Astrocyte (in vitro differentiated cells and primary cell): Measurements from ENCODE around the gene ROR1.

ENCODE experiments used
- EZH2 ChIP-seq: IDR thresholded peaks from 2 replicates; pipeline ENCODE4 v1.6.1; 2012; ENCODE audit warnings: mild to moderate bottlenecking, low read length, inconsistent platforms; ENCODE audit not compliant: insufficient read depth
- TF ChIP-seq, protein P1 (sequence below): IDR thresholded peaks from 2 replicates; pipeline ENCODE4 v1.5.1; 2011; ENCODE audit warnings: low read depth, mild to moderate bottlenecking, inconsistent platforms, low read length, moderate library complexity; ENCODE audit not compliant: insufficient read depth

DNA sequence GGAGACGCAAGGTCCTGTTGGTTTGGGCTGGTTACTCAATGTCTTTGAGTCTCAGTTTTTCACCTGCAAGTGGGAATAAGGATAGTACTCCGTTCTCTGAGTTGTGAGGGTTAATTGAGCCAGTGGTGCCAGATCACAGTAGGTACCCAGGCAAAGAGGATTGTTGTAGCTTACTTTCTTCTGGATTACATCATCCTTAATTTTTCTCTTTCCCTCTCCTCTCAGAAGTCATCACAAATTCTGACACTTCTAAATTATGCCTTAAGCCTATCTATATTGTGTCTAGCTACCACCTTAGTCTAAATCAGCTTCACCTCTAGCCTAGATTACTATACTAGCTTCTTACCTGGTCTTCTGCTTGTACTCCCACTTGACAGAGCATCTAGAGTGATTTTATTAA is 149.5 kb downstream of the ROR1 start:
- TF ChIP-seq, protein P1, sequence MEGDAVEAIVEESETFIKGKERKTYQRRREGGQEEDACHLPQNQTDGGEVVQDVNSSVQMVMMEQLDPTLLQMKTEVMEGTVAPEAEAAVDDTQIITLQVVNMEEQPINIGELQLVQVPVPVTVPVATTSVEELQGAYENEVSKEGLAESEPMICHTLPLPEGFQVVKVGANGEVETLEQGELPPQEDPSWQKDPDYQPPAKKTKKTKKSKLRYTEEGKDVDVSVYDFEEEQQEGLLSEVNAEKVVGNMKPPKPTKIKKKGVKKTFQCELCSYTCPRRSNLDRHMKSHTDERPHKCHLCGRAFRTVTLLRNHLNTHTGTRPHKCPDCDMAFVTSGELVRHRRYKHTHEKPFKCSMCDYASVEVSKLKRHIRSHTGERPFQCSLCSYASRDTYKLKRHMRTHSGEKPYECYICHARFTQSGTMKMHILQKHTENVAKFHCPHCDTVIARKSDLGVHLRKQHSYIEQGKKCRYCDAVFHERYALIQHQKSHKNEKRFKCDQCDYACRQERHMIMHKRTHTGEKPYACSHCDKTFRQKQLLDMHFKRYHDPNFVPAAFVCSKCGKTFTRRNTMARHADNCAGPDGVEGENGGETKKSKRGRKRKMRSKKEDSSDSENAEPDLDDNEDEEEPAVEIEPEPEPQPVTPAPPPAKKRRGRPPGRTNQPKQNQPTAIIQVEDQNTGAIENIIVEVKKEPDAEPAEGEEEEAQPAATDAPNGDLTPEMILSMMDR: no peak
- no peak for TF ChIP-seq EZH2
